ENCODE results near the gene KTN1. TPM values are rescaled to one million over a fixed set of nuclear protein-coding genes. Genes with fewer than 3 reads are reported as not detected.

Gene KTN1
- total RNA-seq, 1 experiment from 2014 or later = 212 TPM

DNA sequence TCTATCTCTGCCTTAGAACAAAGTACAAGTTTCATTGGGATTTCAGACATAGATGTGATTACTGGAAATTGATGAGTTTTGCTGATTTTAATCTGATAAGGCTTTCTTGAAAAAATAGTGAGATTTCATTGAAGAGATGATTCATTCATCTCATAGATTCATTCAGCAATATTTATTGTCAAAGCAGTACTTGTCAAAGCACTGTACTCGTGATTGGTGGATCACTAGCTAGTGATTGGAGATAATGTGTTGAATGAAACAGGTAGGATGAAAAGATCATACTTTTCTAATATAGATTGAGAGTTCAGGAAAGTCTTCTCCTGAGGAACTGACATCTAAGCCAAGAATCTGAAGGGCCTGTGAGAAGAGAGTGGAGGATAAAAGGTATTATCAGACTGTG, 71.0 kb downstream of the KTN1 start:
- Histone ChIP-seq H2AFZ (ENCODE audit: low read length) (no peak overlapping the region), H3K27ac (ENCODE audit: low read length) (no peak overlapping the region), H3K4me3 (ENCODE audit: low read length) (no peak overlapping the region), H3K79me2 (ENCODE audit: low read length) (peaks cover 18% of the 10 kb centered on the region), H3K9ac (ENCODE audit: low read length) (no peak overlapping the region), H3K9me3 (ENCODE audit: low read length) (no peaks in the 10 kb centered on the region), H3K27me3 (ENCODE audit: low read length) (no peaks in the 10 kb centered on the region), H3K36me3 (ENCODE audit: insufficient read depth, low read length) (peaks cover 67% of the 10 kb centered on the region), H3K9me2 (replicated peaks; ENCODE audit: insufficient read depth, low read length) (no peaks in the 10 kb centered on the region), H4K20me1 (ENCODE audit: insufficient read depth, low read depth, low read length) (no peaks in the 10 kb centered on the region), H3K4me1 (ENCODE audit: low read length) (no peaks in the 10 kb centered on the region), H3K4me2 (ENCODE audit: low read depth, low read length, poor library complexity, severe bottlenecking) (no peak overlapping the region)
- DNase-seq = no peak

DNA sequence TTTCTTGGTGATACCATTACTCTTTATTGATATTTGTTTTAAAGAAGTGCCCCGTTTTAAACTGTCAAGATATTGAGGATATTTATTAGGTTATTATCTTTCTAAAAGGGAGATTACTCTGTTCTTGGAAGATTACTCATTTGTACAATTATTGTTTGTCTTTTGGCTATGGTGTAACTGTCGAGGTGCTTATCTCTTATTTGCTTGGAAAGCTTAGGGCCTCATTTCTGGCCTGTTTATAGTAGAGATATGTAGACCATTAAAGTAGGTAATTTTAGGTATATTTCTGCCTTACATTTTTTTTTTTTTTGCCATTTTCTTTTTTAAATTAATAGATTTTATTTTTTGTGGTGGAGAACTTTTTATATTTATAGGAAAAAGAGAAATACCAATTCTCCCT, 74.2 kb downstream of the KTN1 start:
- Histone ChIP-seq H3K27me3 (ENCODE audit: low read length) (no peaks in the 10 kb centered on the region), H3K9me2 (replicated peaks; ENCODE audit: insufficient read depth, low read length) (no peaks in the 10 kb centered on the region), H3K4me3 (ENCODE audit: low read length) (no peak overlapping the region), H3K27ac (ENCODE audit: low read length) (no peak overlapping the region), H3K79me2 (ENCODE audit: low read length) (peaks cover 15% of the 10 kb centered on the region), H3K36me3 (ENCODE audit: insufficient read depth, low read length) (peaks cover 75% of the 10 kb centered on the region), H3K4me1 (ENCODE audit: low read length) (no peaks in the 10 kb centered on the region), H2AFZ (ENCODE audit: low read length) (no peak overlapping the region), H3K9me3 (ENCODE audit: low read length) (no peaks in the 10 kb centered on the region), H3K9ac (ENCODE audit: low read length) (no peak overlapping the region), H4K20me1 (ENCODE audit: insufficient read depth, low read depth, low read length) (no peaks in the 10 kb centered on the region), H3K4me2 (ENCODE audit: low read depth, low read length, poor library complexity, severe bottlenecking) (no peak overlapping the region)
- DNase-seq = no peak

DNA sequence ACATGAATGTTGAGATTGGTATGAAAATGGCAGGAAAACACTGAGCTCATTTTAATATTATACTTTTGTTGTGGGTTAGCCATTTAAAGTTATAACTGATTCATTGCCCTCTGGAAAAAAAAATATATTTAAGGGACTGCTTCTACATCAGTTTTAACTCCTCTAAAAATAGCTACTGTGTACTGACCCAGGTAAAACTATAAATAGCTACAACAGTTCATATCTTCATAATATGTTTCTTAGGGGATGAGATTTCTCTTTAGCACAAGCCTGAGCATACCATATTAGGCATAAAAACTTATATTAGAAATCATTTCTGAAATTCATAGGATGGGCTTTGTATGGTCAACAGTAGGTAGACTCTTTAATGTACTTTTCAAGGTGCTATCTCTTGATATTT, 81.0 kb downstream of the KTN1 start:
- no peaks in the 10 kb centered on the region for H4K20me1 ChIP-seq (ENCODE audit: insufficient read depth, low read depth, low read length)
- H3K4me3 ChIP-seq (ENCODE audit: low read length) = no peak overlapping the region
- no peaks in the 10 kb centered on the region for H3K9me2 ChIP-seq (replicated peaks; ENCODE audit: insufficient read depth, low read length)
- peaks cover 18% of the 10 kb centered on the region for H3K4me1 ChIP-seq (ENCODE audit: low read length)
- H3K36me3 ChIP-seq (ENCODE audit: insufficient read depth, low read length) = peaks cover 85% of the 10 kb centered on the region; the same call in 1 of the 2 replicates
- no peaks in the 10 kb centered on the region for H3K9me3 ChIP-seq (ENCODE audit: low read length)
- peaks cover 33% of the 10 kb centered on the region for H3K79me2 ChIP-seq (ENCODE audit: low read length)
- H3K27ac ChIP-seq (ENCODE audit: low read length) = no peak overlapping the region
- no peak for DNase-seq
- no peaks in the 10 kb centered on the region for H3K27me3 ChIP-seq (ENCODE audit: low read length)
- no peak overlapping the region for H3K4me2 ChIP-seq (ENCODE audit: low read depth, low read length, poor library complexity, severe bottlenecking)
- H2AFZ ChIP-seq (ENCODE audit: low read length) = no peak overlapping the region
- H3K9ac ChIP-seq (ENCODE audit: low read length) = no peak overlapping the region

DNA sequence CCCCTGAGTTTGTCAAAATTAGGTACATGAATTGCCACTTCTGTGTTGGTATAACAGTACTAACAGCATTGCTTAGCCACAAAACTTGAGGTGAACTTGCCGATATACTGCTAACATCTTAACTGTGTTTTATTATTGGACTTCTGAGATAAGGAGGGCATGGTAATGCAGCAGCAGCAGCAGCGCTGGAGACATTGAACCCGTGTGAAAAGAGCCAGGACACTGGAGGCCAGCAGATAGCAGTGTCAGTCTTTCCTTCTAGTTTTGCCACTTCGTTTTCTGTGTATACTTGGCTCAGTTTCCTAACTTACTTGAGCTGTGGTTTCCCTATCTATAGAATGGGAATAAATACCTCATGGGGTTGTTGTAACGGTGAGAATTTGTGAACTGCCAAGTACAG, 82.7 kb downstream of the KTN1 start:
- H3K79me2 ChIP-seq (ENCODE audit: low read length) = peaks cover 44% of the 10 kb centered on the region
- H3K4me2 ChIP-seq (ENCODE audit: low read depth, low read length, poor library complexity, severe bottlenecking) = no peak overlapping the region
- no peak overlapping the region for H3K9ac ChIP-seq (ENCODE audit: low read length)
- H3K9me2 ChIP-seq (replicated peaks; ENCODE audit: insufficient read depth, low read length) = no peaks in the 10 kb centered on the region
- peaks cover 84% of the 10 kb centered on the region; the same call in 1 of the 2 replicates for H3K36me3 ChIP-seq (ENCODE audit: insufficient read depth, low read length)
- H4K20me1 ChIP-seq (ENCODE audit: insufficient read depth, low read depth, low read length) = no peaks in the 10 kb centered on the region
- H3K9me3 ChIP-seq (ENCODE audit: low read length) = no peaks in the 10 kb centered on the region
- H3K27ac ChIP-seq (ENCODE audit: low read length) = no peak overlapping the region
- H3K4me3 ChIP-seq (ENCODE audit: low read length) = no peak overlapping the region
- no peak for DNase-seq
- no peak overlapping the region for H2AFZ ChIP-seq (ENCODE audit: low read length)
- no peaks in the 10 kb centered on the region for H3K27me3 ChIP-seq (ENCODE audit: low read length)
- H3K4me1 ChIP-seq (ENCODE audit: low read length) = peaks cover 18% of the 10 kb centered on the region

DNA sequence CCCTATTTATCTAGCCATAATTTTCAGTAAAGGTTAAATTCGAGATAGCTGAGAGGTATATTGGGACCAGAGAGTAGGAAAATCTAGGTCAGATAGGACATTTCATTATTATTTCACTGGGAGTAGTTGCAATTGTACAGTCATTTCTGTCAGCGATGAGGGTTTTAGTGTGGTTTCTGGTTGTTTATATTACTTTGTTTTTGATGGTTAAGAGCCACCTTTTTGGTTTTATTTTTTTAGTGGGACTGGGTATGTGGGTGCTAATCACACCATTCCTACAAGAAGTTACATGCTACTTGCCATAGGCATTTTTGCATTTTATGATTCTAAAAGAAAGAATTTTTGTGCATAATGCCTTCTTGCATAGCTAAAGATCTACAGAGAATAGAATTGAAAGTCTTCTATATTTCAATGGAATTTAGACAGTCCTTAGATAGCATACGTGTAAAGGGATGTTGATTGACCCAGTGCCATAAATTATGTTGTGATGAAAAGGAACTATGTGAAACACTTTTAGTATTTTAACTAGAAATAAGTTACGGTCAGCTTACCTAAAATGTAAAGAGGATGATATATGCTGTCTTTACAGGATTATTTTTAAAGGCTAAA, 85.2 kb downstream of the KTN1 start:
- H3K4me1 ChIP-seq (ENCODE audit: low read length) = peaks cover 18% of the 10 kb centered on the region
- H3K79me2 ChIP-seq (ENCODE audit: low read length) = peaks cover 55% of the 10 kb centered on the region
- no peak overlapping the region for H3K4me3 ChIP-seq (ENCODE audit: low read length)
- H3K9me3 ChIP-seq (ENCODE audit: low read length) = no peaks in the 10 kb centered on the region
- no peak for DNase-seq
- no peak overlapping the region for H3K9ac ChIP-seq (ENCODE audit: low read length)
- no peak overlapping the region for H3K4me2 ChIP-seq (ENCODE audit: low read depth, low read length, poor library complexity, severe bottlenecking)
- H3K36me3 ChIP-seq (ENCODE audit: insufficient read depth, low read length) = peaks cover 78% of the 10 kb centered on the region; the same call in 1 of the 2 replicates
- H3K27ac ChIP-seq (ENCODE audit: low read length) = no peak overlapping the region
- no peak overlapping the region for H2AFZ ChIP-seq (ENCODE audit: low read length)
- no peaks in the 10 kb centered on the region for H3K27me3 ChIP-seq (ENCODE audit: low read length)
- H3K9me2 ChIP-seq (replicated peaks; ENCODE audit: insufficient read depth, low read length) = no peaks in the 10 kb centered on the region
- no peaks in the 10 kb centered on the region for H4K20me1 ChIP-seq (ENCODE audit: insufficient read depth, low read depth, low read length)

DNA sequence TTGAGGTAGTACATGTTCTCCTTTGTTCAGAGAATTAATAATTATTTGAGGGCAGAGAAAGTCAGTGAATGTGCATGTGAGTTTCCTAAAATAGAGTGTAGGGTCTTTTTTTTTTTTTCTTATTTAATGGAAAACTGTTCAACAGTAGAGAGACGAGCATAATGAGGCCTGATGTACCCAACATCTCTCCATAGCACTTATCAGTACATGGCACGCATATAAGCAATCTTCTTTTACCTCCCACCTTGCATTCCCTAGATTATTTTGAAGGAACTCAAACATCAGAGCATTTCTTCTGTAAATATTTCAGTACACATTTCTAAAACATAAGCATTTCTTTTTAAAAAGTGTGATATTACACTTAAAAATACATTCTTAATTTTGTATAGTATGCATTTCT, 87.8 kb downstream of the KTN1 start:
- no peak for DNase-seq
- Histone ChIP-seq H3K9ac (ENCODE audit: low read length) (no peak overlapping the region), H3K36me3 (ENCODE audit: insufficient read depth, low read length) (peaks cover 78% of the 10 kb centered on the region; the same call in 1 of the 2 replicates), H2AFZ (ENCODE audit: low read length) (no peak overlapping the region), H3K9me3 (ENCODE audit: low read length) (no peaks in the 10 kb centered on the region), H3K27ac (ENCODE audit: low read length) (no peak overlapping the region), H3K79me2 (ENCODE audit: low read length) (peaks cover 48% of the 10 kb centered on the region), H4K20me1 (ENCODE audit: insufficient read depth, low read depth, low read length) (no peaks in the 10 kb centered on the region), H3K27me3 (ENCODE audit: low read length) (no peaks in the 10 kb centered on the region), H3K9me2 (replicated peaks; ENCODE audit: insufficient read depth, low read length) (no peaks in the 10 kb centered on the region), H3K4me1 (ENCODE audit: low read length) (peaks cover 18% of the 10 kb centered on the region), H3K4me2 (ENCODE audit: low read depth, low read length, poor library complexity, severe bottlenecking) (no peak overlapping the region), H3K4me3 (ENCODE audit: low read length) (no peak overlapping the region)

DNA sequence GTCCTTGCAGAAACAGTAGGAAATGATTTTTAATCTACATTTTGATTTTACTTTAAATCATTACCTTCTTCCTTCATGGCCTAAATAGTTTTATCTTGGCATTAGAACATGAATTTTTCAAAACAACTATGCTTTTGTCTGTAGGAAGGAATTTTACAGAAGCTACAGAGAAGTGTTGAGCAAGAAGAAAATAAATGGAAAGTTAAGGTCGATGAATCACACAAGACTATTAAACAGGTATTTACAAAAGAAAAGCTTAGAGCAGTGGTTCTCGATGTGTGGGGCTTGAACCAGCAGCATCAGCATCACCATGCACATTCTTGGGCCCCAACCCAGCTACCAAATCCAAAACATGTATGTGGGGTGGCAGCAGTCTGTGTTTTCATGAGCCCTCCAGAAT, 91.6 kb downstream of the KTN1 start:
- Histone ChIP-seq H3K9me3 (ENCODE audit: low read length) (no peaks in the 10 kb centered on the region), H3K79me2 (ENCODE audit: low read length) (peaks cover 38% of the 10 kb centered on the region), H3K27me3 (ENCODE audit: low read length) (no peaks in the 10 kb centered on the region), H3K27ac (ENCODE audit: low read length) (no peak overlapping the region), H3K9me2 (replicated peaks; ENCODE audit: insufficient read depth, low read length) (no peaks in the 10 kb centered on the region), H3K4me3 (ENCODE audit: low read length) (no peak overlapping the region), H2AFZ (ENCODE audit: low read length) (no peak overlapping the region), H3K4me2 (ENCODE audit: low read depth, low read length, poor library complexity, severe bottlenecking) (no peak overlapping the region), H3K36me3 (ENCODE audit: insufficient read depth, low read length) (peaks cover 74% of the 10 kb centered on the region), H4K20me1 (ENCODE audit: insufficient read depth, low read depth, low read length) (no peaks in the 10 kb centered on the region), H3K9ac (ENCODE audit: low read length) (no peak overlapping the region), H3K4me1 (ENCODE audit: low read length) (peaks cover 17% of the 10 kb centered on the region)
- no peak for DNase-seq

DNA sequence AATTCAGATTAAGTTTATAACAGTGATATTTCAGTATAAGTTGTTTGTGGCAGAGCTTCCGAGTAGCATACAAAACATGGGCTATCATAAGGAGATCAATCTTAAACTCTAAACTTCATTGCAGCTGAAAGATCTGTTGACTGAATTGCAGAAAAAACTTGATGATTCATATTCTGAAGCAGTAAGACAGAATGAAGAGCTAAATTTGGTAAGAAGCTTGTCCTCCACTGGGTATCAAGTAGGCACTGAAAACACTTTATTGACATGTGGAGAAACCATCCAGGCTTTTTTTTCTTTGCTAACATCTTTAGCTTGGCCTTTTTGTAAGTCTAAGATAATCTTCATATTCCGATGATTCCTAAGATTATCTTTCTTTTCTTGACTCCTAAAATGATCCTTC, 93.0 kb downstream of the KTN1 start:
- H2AFZ ChIP-seq (ENCODE audit: low read length) = no peak overlapping the region
- H3K36me3 ChIP-seq (ENCODE audit: insufficient read depth, low read length) = peaks cover 69% of the 10 kb centered on the region
- H3K27ac ChIP-seq (ENCODE audit: low read length) = no peak overlapping the region

More for the DNA sequence above, 93.0 kb downstream of the KTN1 start:
- Histone ChIP-seq H3K4me2 (ENCODE audit: low read depth, low read length, poor library complexity, severe bottlenecking) (no peak overlapping the region), H3K27me3 (ENCODE audit: low read length) (no peaks in the 10 kb centered on the region), H3K9me2 (replicated peaks; ENCODE audit: insufficient read depth, low read length) (no peaks in the 10 kb centered on the region), H3K9ac (ENCODE audit: low read length) (no peak overlapping the region), H3K4me1 (ENCODE audit: low read length) (peaks cover 17% of the 10 kb centered on the region), H3K4me3 (ENCODE audit: low read length) (no peak overlapping the region), H3K9me3 (ENCODE audit: low read length) (no peaks in the 10 kb centered on the region), H4K20me1 (ENCODE audit: insufficient read depth, low read depth, low read length) (no peaks in the 10 kb centered on the region), H3K79me2 (ENCODE audit: low read length) (peaks cover 29% of the 10 kb centered on the region)
- DNase-seq = no peak
